ENCODE measurements around the gene PHYKPL.

Gene PHYKPL

DNA sequence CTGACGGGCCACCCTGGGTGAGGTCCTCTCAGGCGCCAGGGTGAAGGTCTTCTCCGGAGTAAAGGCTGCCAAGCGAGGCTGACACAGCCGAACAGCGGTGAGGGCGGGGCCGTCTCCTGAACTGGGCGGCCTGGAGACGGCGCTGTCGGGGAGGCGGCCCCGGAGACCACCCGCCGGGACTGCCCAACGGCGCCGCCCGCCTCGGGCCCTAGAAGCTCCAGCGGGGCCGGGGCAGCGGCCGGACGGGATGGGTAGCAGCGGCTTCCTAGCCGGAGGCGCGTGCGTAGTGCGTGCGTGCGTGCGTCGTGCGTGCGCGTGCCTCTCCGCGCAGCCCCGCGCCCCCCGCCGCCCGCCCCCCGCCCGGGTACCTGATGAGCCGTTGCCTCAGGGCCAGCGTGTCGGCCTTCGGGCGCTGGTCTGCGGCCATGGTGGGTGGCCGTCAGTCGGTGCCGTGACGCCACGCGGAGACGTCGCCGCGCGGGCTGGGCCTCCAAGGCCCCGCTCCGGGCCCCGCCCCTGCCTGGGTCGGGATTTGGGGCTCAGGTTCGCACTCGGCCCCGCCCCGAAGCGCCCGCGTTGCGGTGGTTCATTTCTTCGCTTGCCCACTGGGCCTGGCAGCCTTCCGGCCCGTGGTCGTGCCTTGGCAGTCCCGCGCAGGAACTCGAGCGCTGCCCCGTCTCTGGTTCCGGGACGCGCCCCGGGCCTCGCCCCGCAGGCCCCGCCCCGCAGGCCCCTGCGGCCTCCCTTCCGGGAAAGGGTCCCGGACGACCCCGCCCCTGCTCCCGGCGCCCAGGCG, at the start of gene PHYKPL:
TSS of gene PHYKPL (minus strand) at position 679 of the 796 bp plus-strand sequence. CDS start at position 427, 252 bp downstream.
- Mint-ChIP-seq H3K4me1 (ENCODE audit: low read depth) (peaks cover 62% of the 10 kb centered on the region), H3K36me3 (ENCODE audit: low read depth) (peaks cover 45% of the 10 kb centered on the region), H3K4me3 (peak within 1 kb of the TSS; percentile 93), H3K27ac (peak within 1 kb of the TSS; percentile 94), H3K9me3 (no peaks in the 10 kb centered on the region), H3K27me3 (no peaks in the 10 kb centered on the region)

DNA sequence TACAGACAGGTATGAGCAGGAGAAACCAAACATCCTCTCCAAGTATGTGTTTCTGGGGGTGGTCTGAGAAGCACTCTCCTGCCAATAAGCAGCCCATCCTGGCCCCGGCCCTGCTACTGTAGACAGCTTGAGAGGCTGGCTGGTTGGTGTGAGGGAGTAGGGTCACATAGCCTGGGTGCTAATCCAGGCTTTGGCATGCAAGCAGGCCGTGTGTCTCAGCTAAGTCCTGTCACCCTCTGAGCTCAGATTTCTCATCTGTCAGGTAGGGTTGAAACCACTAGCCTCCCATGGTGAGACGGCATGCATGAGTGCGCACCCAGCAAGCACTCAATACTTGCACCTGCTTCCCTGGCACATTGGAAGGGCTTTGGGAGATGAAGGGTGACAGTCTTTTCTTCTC, 49.8 kb upstream of the PHYKPL start:
- H3K27me3 Mint-ChIP-seq, result no peaks in the 10 kb centered on the region
- H3K4me3 Mint-ChIP-seq, result no peak overlapping the region
- peaks cover 4% of the 10 kb centered on the region for H3K4me1 Mint-ChIP-seq (ENCODE audit: low read depth)
- H3K36me3 Mint-ChIP-seq (ENCODE audit: low read depth), result no peaks in the 10 kb centered on the region
- no peak overlapping the region for H3K27ac Mint-ChIP-seq
- peaks cover 11% of the 10 kb centered on the region for H3K9me3 Mint-ChIP-seq

DNA sequence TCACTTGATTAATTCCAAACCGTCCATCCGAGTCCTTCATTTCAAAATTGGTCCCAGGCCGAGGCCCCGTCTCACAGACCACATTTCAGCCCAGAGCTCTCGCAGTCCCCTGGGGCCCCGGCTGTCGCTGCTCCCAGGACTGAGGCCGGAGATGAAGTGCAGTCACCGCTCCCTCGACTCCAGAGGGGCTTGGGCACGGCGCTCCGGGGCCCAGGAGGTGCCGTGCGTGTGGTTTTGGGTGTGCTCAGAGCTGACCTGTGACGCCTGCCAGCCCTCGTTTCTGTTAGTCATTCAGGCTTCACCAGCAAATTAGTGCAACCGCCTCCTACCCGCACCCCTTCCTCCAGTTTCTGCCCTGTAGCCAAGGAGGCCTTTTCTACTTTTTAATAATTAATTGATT, 48.7 kb upstream of the PHYKPL start:
- Mint-ChIP-seq H3K4me1 (ENCODE audit: low read depth) (peaks cover 4% of the 10 kb centered on the region), H3K4me3 (no peak overlapping the region), H3K27ac (no peak overlapping the region), H3K36me3 (ENCODE audit: low read depth) (no peaks in the 10 kb centered on the region), H3K9me3 (peaks cover 11% of the 10 kb centered on the region), H3K27me3 (no peaks in the 10 kb centered on the region)

DNA sequence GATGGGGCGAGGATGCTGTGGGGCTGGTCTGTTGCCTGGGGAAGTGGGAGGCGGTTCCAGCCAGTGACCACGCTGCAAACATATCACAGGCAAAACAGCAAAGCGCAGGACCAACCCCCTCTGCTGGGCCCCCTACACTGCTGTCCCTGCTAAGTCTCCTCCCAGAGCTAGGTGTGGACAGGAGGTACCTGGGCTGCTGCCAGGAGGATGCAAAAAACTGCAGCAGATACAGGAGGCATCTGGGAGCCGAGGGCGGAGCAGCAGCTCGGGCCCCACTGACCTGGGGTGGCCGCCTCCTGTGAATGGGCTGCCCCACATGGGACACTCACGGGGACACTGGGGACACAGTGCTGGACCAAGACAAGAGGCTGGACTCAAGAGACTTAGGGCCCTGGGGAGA, 48.0 kb upstream of the PHYKPL start:
- no peak overlapping the region for H3K27ac Mint-ChIP-seq
- peaks cover 11% of the 10 kb centered on the region for H3K9me3 Mint-ChIP-seq
- no peaks in the 10 kb centered on the region for H3K27me3 Mint-ChIP-seq
- no peaks in the 10 kb centered on the region for H3K36me3 Mint-ChIP-seq (ENCODE audit: low read depth)
- H3K4me3 Mint-ChIP-seq, result no peak overlapping the region
- peaks cover 4% of the 10 kb centered on the region for H3K4me1 Mint-ChIP-seq (ENCODE audit: low read depth)

DNA sequence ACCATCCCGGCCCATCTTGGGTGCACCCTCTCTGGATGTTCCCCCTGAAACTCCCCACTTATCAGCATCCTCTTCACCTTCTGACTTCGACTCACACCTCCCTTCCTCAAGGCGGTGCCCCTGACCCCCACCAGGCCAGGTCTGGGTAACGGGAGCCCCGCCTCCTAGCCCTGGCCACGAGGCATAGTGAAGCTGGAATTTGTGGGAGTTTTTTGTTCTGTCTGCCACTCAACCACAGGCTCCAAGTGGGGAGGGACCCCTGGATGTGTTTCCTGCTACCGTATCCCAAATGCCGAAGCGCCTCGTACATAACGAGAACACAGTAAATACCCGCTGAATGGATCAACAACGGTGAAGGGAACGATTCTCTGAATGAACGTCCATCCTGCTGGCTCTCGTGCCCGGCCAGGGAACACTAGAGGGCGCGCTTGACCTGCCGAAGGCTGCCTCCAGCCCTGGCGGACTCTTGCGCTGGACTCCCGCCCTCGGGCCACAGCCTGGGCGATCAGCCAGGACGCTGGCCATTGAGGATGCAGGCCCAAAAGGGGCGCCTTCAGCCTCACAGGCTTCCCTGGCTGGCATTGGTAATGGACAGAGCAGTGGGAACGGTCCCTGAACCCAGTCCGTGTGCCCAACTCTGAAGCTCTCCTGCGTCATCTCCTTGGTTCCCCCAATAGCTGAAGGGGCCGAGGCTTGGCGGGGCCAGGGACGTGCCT, 47.3 kb upstream of the PHYKPL start:
- H3K4me3 Mint-ChIP-seq, result no peak overlapping the region
- H3K27ac Mint-ChIP-seq, result no peak overlapping the region

DNA sequence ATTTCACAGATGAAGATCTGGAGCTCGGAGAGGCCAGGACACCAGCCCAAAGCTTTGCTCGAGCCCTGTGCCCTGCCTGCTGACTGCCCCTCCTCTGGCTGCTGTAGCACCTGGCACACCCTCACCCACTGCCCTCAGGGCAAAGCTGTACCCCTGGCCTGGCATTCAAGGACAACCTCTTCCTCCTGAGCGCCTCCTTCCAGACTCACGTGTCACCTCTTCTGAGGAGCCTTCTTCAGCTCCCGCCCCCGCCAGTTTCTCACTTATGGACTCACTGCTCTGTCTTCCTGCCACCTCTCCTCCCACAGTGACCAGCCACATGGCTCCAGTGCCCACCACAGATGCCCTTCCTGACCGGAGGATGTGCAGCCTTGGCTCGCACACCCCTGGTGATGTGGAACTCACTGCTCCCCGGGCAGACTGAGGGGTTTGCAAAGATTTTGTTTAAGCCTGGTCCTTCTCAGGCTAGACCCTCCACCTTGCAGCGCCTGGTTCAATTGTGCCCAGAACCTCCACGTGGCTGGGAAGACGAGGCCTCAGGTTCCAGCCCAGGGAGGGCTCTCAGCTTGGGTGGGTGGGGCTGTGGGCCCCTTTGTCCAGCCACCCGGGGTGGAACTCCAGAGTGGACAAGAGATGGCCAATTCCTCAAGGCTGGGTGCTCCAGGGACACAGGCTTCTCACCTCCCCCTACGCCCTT, 46.6 kb upstream of the PHYKPL start:
- Mint-ChIP-seq H3K9me3 (peaks cover 11% of the 10 kb centered on the region), H3K36me3 (ENCODE audit: low read depth) (no peaks in the 10 kb centered on the region), H3K27me3 (no peaks in the 10 kb centered on the region), H3K27ac (no peak overlapping the region), H3K4me1 (ENCODE audit: low read depth) (peaks cover 4% of the 10 kb centered on the region), H3K4me3 (no peak overlapping the region)

More for the DNA sequence above, 47.3 kb upstream of the PHYKPL start:
- Mint-ChIP-seq H3K4me1 (ENCODE audit: low read depth) (peaks cover 4% of the 10 kb centered on the region), H3K27me3 (no peaks in the 10 kb centered on the region), H3K9me3 (peaks cover 11% of the 10 kb centered on the region), H3K36me3 (ENCODE audit: low read depth) (no peaks in the 10 kb centered on the region)

DNA sequence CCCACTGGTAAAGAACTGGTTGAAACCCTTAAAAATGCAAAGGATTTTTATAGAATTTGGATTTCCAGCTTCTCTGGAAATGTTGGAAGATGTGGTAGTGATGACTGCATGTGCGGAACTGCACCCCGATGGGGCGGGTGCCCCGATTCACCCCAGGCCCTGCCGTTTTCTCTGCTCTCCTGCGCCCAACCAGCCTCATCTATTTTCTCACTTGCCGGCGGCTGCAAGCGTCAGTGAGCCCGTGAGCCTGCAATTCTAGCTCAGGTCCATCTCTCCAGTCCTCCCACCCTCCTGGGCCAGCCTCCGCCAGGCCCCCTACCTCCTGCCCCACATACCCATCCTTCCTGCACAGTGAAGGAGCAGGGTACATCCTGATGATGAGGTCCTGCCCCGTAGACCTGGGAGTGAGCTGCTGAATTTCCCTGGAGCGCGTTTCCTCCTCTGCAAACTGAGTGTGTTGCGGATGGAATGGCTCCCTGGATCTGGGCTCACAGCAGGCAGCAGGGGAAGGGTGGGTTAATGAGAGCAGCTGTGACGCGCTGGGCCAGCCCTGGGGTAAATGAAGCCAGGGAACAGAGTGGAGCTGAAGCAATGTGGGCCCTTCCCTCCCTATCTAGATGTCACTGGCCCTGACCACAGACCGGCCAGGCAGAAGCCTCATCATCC, 45.9 kb upstream of the PHYKPL start:
- H3K27ac Mint-ChIP-seq, result no peak overlapping the region
- H3K4me3 Mint-ChIP-seq, result no peak overlapping the region

DNA sequence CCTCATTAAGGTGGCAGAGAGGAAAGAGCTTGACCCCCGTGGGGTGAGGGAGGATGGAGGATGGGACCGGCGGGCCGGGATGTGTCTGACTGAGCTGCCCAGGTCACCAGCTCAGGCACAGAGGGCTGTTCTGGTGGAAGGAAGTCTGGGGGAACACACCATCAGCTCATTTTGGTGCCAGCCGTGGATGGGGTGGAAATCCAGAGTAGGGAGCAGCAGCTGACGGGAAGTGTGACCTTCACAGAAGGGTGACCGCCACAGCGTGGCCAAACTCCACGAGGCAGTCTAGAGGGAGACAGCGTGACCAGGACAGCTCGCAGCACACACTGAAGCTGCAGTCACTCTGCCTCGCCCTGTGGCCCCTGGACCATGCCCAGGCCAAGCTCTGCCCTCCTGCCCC, 45.3 kb upstream of the PHYKPL start:
- H3K27me3 Mint-ChIP-seq, result no peaks in the 10 kb centered on the region
- H3K4me1 Mint-ChIP-seq (ENCODE audit: low read depth), result peaks cover 4% of the 10 kb centered on the region
- H3K9me3 Mint-ChIP-seq, result no peaks in the 10 kb centered on the region
- no peaks in the 10 kb centered on the region for H3K36me3 Mint-ChIP-seq (ENCODE audit: low read depth)
- H3K27ac Mint-ChIP-seq, result no peak overlapping the region
- H3K4me3 Mint-ChIP-seq, result no peak overlapping the region

More for the DNA sequence above, 45.9 kb upstream of the PHYKPL start:
- Mint-ChIP-seq H3K9me3 (peaks cover 4% of the 10 kb centered on the region), H3K4me1 (ENCODE audit: low read depth) (peaks cover 4% of the 10 kb centered on the region), H3K36me3 (ENCODE audit: low read depth) (no peaks in the 10 kb centered on the region), H3K27me3 (no peaks in the 10 kb centered on the region)

DNA sequence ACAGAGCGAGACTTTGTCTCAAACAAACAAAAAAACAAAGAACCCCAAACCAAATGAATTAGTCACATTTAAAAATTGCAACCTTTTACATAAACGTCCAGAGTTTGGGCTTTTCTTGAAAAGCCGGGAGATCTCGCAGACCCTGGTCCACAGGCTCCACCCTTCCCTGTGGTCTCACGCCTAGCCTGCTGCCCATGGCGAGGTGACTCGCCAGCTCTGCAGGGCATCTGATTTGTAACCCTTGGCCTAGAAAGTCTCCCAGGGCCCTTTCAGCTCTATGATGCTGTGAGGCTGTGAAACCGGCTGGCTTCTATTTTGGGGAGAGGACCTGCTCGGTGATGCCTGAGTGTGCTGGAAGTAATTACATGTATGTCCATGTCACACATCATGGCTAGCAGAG, 44.7 kb upstream of the PHYKPL start:
- H3K36me3 Mint-ChIP-seq (ENCODE audit: low read depth), result no peaks in the 10 kb centered on the region
- H3K9me3 Mint-ChIP-seq, result no peaks in the 10 kb centered on the region
- H3K27me3 Mint-ChIP-seq, result no peaks in the 10 kb centered on the region
- H3K4me3 Mint-ChIP-seq, result no peak overlapping the region
- no peak overlapping the region for H3K27ac Mint-ChIP-seq
- peaks cover 4% of the 10 kb centered on the region for H3K4me1 Mint-ChIP-seq (ENCODE audit: low read depth)

DNA sequence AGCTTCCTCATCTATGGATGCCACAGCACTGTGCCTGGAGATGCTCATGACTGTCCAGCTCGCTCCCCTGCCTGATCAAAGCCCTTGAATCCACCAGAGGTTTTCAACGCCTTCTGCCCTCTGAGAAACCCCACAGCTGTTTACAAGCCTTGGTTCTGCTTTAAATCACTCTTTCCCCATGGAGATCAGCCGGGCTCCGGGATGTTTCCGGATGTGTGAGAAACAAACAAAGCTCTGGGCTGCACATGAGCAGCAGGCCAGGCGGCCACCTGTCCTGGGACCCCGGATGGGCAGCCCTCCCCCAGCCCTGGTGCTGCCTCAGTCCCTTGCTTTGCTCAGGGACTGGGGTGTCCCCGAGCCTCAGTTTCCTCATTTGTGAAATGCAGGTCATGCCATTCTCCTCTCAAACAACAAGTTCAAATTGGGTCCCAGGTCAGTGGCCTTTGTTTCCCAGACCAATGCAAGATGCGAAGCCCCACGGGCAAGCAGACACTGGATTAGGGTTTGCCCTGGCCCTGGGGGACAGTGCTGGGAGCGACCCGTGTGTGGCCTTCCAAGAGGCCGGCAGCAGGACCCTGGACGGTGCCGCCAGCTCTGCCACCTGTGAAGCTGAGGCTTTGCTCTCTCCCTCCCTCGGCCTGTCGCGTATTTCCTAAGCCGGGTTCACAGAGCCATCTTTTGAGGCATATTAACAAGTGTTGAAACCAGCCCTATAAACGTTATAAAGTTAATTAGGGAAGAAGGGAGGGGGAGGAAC, 42.4 kb upstream of the PHYKPL start:
- no peak overlapping the region for H3K27ac Mint-ChIP-seq
- no peaks in the 10 kb centered on the region for H3K9me3 Mint-ChIP-seq
- H3K4me1 Mint-ChIP-seq (ENCODE audit: low read depth), result peaks cover 3% of the 10 kb centered on the region
- H3K27me3 Mint-ChIP-seq, result no peaks in the 10 kb centered on the region
- no peak overlapping the region for H3K4me3 Mint-ChIP-seq
- H3K36me3 Mint-ChIP-seq (ENCODE audit: low read depth), result no peaks in the 10 kb centered on the region

DNA sequence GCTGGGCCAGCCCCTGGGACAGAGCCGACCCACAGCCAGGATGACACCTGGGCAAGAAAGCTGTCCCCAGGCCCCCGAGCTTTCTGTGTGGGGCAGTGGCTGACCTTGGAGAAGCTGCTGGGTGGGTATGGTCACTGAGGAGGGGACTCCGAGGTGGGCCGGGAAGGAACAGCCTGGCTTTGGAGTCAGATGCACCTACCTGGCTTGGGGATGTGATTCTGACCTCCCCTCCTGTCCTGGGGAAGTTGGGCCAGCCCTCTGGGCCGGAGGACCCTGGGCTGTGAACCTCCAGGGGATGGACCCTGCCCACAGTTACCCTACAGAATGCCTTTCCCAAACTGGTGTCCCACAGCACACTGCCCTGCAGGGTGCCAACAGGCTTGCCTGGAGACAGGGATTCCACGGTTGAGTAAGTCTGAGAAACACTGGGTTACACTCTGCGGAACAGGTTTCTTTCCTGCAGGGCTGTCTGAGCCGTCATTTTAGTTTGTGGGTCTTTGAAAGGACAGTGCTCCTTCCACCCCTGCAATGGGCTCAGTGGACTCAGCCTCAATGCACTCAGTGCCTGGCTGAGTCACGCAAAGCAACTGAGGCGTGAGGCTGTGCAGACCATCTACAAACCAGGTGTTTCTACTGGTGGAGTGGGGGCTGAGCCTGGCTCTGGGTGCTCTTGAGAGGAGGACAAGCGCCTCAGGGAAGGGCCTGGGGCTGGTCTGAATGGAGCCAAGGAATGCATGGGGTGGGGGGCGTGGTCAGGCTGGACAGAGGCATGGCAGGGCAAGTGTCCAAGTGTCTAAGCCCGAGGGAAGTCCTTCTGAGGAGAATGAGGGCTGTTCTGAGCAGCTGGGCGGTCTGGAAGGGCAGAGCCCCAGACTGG, 41.3 kb upstream of the PHYKPL start:
- no peaks in the 10 kb centered on the region for H3K36me3 Mint-ChIP-seq (ENCODE audit: low read depth)
- no peaks in the 10 kb centered on the region for H3K9me3 Mint-ChIP-seq
- no peak overlapping the region for H3K4me3 Mint-ChIP-seq
- H3K27ac Mint-ChIP-seq, result no peak overlapping the region
- H3K4me1 Mint-ChIP-seq (ENCODE audit: low read depth), result no peaks in the 10 kb centered on the region
- H3K27me3 Mint-ChIP-seq, result no peaks in the 10 kb centered on the region

DNA sequence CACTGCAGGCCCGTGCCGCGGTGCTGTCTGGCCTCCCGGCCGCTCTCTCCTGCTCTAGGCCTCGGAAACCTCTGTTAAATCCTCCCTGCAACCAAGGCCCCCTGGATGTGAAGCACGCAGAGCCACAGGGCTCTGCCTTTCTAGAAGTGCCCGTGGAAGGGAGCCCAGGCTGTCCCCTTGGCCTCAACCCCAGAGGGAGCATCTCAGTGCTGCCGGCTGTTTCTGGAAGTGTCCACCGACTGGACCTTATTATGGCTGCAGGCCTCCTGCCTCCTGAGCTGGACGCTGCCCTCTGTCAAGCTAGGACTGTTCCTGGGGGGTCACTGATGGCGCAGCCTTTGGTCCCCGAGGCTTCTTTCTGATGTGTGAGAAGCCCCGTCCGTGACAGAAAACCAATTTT, 40.4 kb upstream of the PHYKPL start:
- no peaks in the 10 kb centered on the region for H3K4me1 Mint-ChIP-seq (ENCODE audit: low read depth)
- no peaks in the 10 kb centered on the region for H3K36me3 Mint-ChIP-seq (ENCODE audit: low read depth)
- no peak overlapping the region for H3K27ac Mint-ChIP-seq
- H3K9me3 Mint-ChIP-seq, result no peaks in the 10 kb centered on the region
- H3K4me3 Mint-ChIP-seq, result no peak overlapping the region
- no peaks in the 10 kb centered on the region for H3K27me3 Mint-ChIP-seq

DNA sequence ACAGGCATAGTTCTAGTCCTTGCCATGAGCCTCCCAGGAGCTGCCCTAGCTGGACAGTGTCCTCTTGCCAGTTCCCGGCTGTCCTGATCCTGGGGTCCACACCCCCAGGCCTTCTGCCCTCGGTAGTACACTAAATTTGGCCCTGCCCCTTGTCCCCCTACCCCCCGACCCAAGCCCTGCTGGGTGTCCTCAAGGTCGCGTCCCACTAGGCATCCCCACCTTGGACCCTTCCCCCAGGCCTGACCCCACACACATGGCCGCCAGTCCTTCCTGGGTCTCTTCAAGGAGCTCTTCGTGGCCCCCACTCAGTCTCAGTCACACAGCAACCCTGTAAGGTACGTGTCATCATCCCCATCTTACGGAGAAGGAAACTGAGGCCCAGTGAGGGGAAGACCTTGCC, 40.0 kb upstream of the PHYKPL start:
- Mint-ChIP-seq H3K9me3 (no peaks in the 10 kb centered on the region), H3K4me3 (no peak overlapping the region), H3K4me1 (ENCODE audit: low read depth) (no peaks in the 10 kb centered on the region), H3K36me3 (ENCODE audit: low read depth) (no peaks in the 10 kb centered on the region), H3K27me3 (no peaks in the 10 kb centered on the region), H3K27ac (no peak overlapping the region)
